Natural killer cell (primary cell): ENCODE data around the gene TMEM132A. TPM values are rescaled to one million over a fixed set of nuclear protein-coding genes. Genes with fewer than 3 reads are reported as not detected.

Source experiments
- ATAC-seq, 3 donors: fragments of 150-1000 bp in 2 of 3; fragments of 200-7000 bp in 1 of 3; cut with Tn5 transposase; 1 replicate in 1 of 3; 2 replicates in 2 of 3; pipeline ENCODE4 v1.10.0; 2021; ENCODE audit warnings: mild to moderate bottlenecking in 2 of 3, moderate library complexity in 2 of 3
- DNase-seq, 2 donors: peaks; one replicate each; pipeline versions ENCODE4 v3.0.0 to v3.0.0-alpha.2; 2013 to 2021; ENCODE audit warnings: mixed read lengths in 1 of 2
- H3K27ac ChIP-seq: one replicate; pipeline ENCODE4 v1.5.1; 2013; ENCODE audit warnings: mild to moderate bottlenecking, low read length
- H3K27me3 ChIP-seq: one replicate; pipeline ENCODE4 v1.6.1; 2013; ENCODE audit warnings: low read length; ENCODE audit not compliant: control insufficient read depth, insufficient read depth
- H3K36me3 ChIP-seq: one replicate; pipeline ENCODE4 v1.6.1; 2013; ENCODE audit warnings: low read length; ENCODE audit not compliant: control insufficient read depth, insufficient read depth
- H3K4me1 ChIP-seq: one replicate; pipeline ENCODE4 v1.6.1; 2013; ENCODE audit warnings: low read length; ENCODE audit not compliant: control insufficient read depth, insufficient read depth
- H3K4me3 ChIP-seq: one replicate; pipeline ENCODE4 v1.5.1; 2013; ENCODE audit warnings: low read length
- H3K9me3 ChIP-seq: one replicate; pipeline ENCODE4 v1.6.1; 2013; ENCODE audit warnings: low read length; ENCODE audit not compliant: control insufficient read depth, insufficient read depth
- H3K27ac Mint-ChIP-seq, 2 donors: one replicate each; pipeline ENCODE4 v1.8.0; 2022; ENCODE audit warnings: mild to moderate bottlenecking in 2 of 2, mixed read lengths in 2 of 2, moderate library complexity in 1 of 2
- H3K27me3 Mint-ChIP-seq, 2 donors: one replicate each; pipeline ENCODE4 v1.8.0; 2022; ENCODE audit warnings: low read depth in 2 of 2, mixed read lengths in 2 of 2
- H3K36me3 Mint-ChIP-seq: one replicate; pipeline ENCODE4 v1.8.0; 2022; ENCODE audit warnings: mixed read lengths
- H3K4me1 Mint-ChIP-seq, 2 donors: one replicate each; pipeline ENCODE4 v1.8.0; 2022; ENCODE audit warnings: mixed read lengths in 2 of 2
- H3K4me3 Mint-ChIP-seq: one replicate; pipeline ENCODE4 v1.8.0; 2022; ENCODE audit warnings: mild to moderate bottlenecking, moderate library complexity, mixed read lengths
- H3K9me3 Mint-ChIP-seq, 2 donors: one replicate each; pipeline ENCODE4 v1.8.0; 2022; ENCODE audit warnings: mixed read lengths in 2 of 2
- CTCF ChIP-seq: fragments of 200-600 bp; IDR thresholded peaks from one replicate; pipeline ENCODE4 v1.8.0; 2022; ENCODE audit warnings: antibody characterized with exemption
- WGBS: methylation state at CpG from one replicate; pipeline ENCODE4 v1.1.7; 2013; ENCODE audit warnings: missing lambda C conversion rate; ENCODE audit not compliant: insufficient coverage; 5-methylcytosine and 5-hydroxymethylcytosine counted together
- intact Hi-C: fragments of 100-400 bp; cut with micrococcal nuclease; formaldehyde crosslinking; loops from one replicate; pipeline ENCODE4 v1.14.2; 2022
- total RNA-seq, 4 donors: library from RNA; stranded (reverse); fragments of 120-200 nt in 1 of 4; gene quantifications; one replicate each; pipeline versions ENCODE4 v1.2.3 to v1.2.4, GENCODE V29; 2013 to 2022

TMEM132A gene
- total RNA-seq, 3 donors from 2014 or later (not counting 1 experiment from before 2014, with no cell fraction given): not detected

- peaks cover 12 to 17% of the 10 kb centered on the region in 2 donors for H3K27me3 Mint-ChIP-seq
- Histone ChIP-seq H3K4me3 (no peak overlapping the region), H3K27me3 (no peaks in the 10 kb centered on the region), H3K4me1 (no peaks in the 10 kb centered on the region), H3K9me3 (no peaks in the 10 kb centered on the region), H3K27ac (no peak overlapping the region), H3K36me3 (no peaks in the 10 kb centered on the region)
- no peak overlapping the region for H3K27ac Mint-ChIP-seq
- H3K4me1 Mint-ChIP-seq: no peaks in the 10 kb centered on the region
- WGBS: 86% methylated on average over 5 of the region's 6 CpGs
- no peaks in the 10 kb centered on the region for H3K36me3 Mint-ChIP-seq
- H3K4me3 Mint-ChIP-seq: no peak overlapping the region
- ATAC-seq: no peak
- TF ChIP-seq CTCF: no peak
- H3K9me3 Mint-ChIP-seq: no peaks in the 10 kb centered on the region
- intact Hi-C loops: no loop called here
- no peak for DNase-seq
Observed at GRCh38 chr11:60959431-60959830, 35.2 kb downstream of the TMEM132A start.

GRCh38 chr11:60960405-60960804 is 36.1 kb downstream of the TMEM132A start:
- Mint-ChIP-seq H3K27ac (no peak overlapping the region), H3K36me3 (no peaks in the 10 kb centered on the region), H3K9me3 (no peaks in the 10 kb centered on the region), H3K4me1 (no peaks in the 10 kb centered on the region), H3K27me3 (peaks cover 12 to 17% of the 10 kb centered on the region in 2 donors), H3K4me3 (no peak overlapping the region)
- no peaks in the 10 kb centered on the region for H3K27me3 ChIP-seq
- H3K4me1 ChIP-seq: no peaks in the 10 kb centered on the region
- no peak overlapping the region for H3K4me3 ChIP-seq
- TF ChIP-seq CTCF: no peak
- 94% methylated on average over 7 of the region's 7 CpGs for WGBS
- intact Hi-C loops: no loop called here
- DNase-seq (no peak), ATAC-seq (no peak)
- no peak overlapping the region for H3K27ac ChIP-seq
- H3K36me3 ChIP-seq: no peaks in the 10 kb centered on the region
- no peaks in the 10 kb centered on the region for H3K9me3 ChIP-seq

GRCh38 chr11:60964801-60965200 is 40.5 kb downstream of the TMEM132A start:
- intact Hi-C loops: no loop called here

More at GRCh38 chr11:60964801-60965200, 40.5 kb downstream of the TMEM132A start:
- 90% methylated on average over 6 of the region's 6 CpGs for WGBS
- H3K4me1 Mint-ChIP-seq: no peaks in the 10 kb centered on the region
- H3K27ac Mint-ChIP-seq: no peak overlapping the region
- no peaks in the 10 kb centered on the region for H3K9me3 ChIP-seq
- no peaks in the 10 kb centered on the region for H3K36me3 Mint-ChIP-seq
- H3K9me3 Mint-ChIP-seq: no peaks in the 10 kb centered on the region
- no peak for DNase-seq
- peaks cover 12 to 14% of the 10 kb centered on the region in 2 donors for H3K27me3 Mint-ChIP-seq
- no peaks in the 10 kb centered on the region for H3K36me3 ChIP-seq
- no peak overlapping the region for H3K4me3 ChIP-seq
- H3K4me1 ChIP-seq: no peaks in the 10 kb centered on the region
- no peak overlapping the region for H3K4me3 Mint-ChIP-seq
- no peak for ATAC-seq
- no peaks in the 10 kb centered on the region for H3K27me3 ChIP-seq
- no peak overlapping the region for H3K27ac ChIP-seq
- no peak for TF ChIP-seq CTCF
